ENCODE measurements around the gene CIAPIN1.

CIAPIN1 gene

GRCh38 chr16:57447186-57447962, at the start of gene CIAPIN1, which contains the start of gene COQ9:
TSS of gene CIAPIN1 (minus strand) at chr16:57447385. CDS start at chr16:57440928, 6,457 bp downstream.
TSS of gene COQ9 (plus strand) at chr16:57447479. CDS start at chr16:57447506, 27 bp downstream.
- peak; percentile 80 to 84 (median 83) for DNase-seq (ENCODE audit: low read depth in 3 of 3, low spot score in 1 of 3)

- DNase-seq (ENCODE audit: low read depth in 3 of 3, low spot score in 1 of 3): no peak
These were observed 46.6 kb upstream of the CIAPIN1 start for GRCh38 chr16:57493767-57494166.

GRCh38 chr16:57489229-57489628, 42.0 kb upstream of the CIAPIN1 start:
- no peak for DNase-seq (ENCODE audit: low read depth in 3 of 3, low spot score in 1 of 3)

- no peak for DNase-seq (ENCODE audit: low read depth in 3 of 3, low spot score in 1 of 3)
These were observed 40.0 kb upstream of the CIAPIN1 start for GRCh38 chr16:57486858-57487834.

GRCh38 chr16:57485916-57486857, 39.0 kb upstream of the CIAPIN1 start, which contains the start of gene DOK4:
TSS of gene DOK4 (minus strand) at chr16:57486493. CDS start at chr16:57479507, 6,986 bp downstream.
- peak; percentile 34 to 80 (median 52) for DNase-seq (ENCODE audit: low read depth in 3 of 3, low spot score in 1 of 3)

- DNase-seq (ENCODE audit: low read depth in 3 of 3, low spot score in 1 of 3): no peak
These were observed 38.1 kb upstream of the CIAPIN1 start for GRCh38 chr16:57485091-57485915.

GRCh38 chr16:57484515-57485005, 37.4 kb upstream of the CIAPIN1 start:
- no peak for DNase-seq (ENCODE audit: low read depth in 3 of 3, low spot score in 1 of 3)

- DNase-seq (ENCODE audit: low read depth in 3 of 3, low spot score in 1 of 3): no peak
These were observed 36.7 kb upstream of the CIAPIN1 start for GRCh38 chr16:57483725-57484514.

- DNase-seq (ENCODE audit: low read depth in 3 of 3, low spot score in 1 of 3): no peak
These were observed 35.8 kb upstream of the CIAPIN1 start for GRCh38 chr16:57482845-57483545.

- DNase-seq (ENCODE audit: low read depth in 3 of 3, low spot score in 1 of 3): no peak
These were observed 34.2 kb upstream of the CIAPIN1 start for GRCh38 chr16:57481421-57481820.

- DNase-seq (ENCODE audit: low read depth in 3 of 3, low spot score in 1 of 3): no peak
These were observed 33.6 kb upstream of the CIAPIN1 start for GRCh38 chr16:57480754-57481230.

GRCh38 chr16:57479976-57480753, 33.0 kb upstream of the CIAPIN1 start:
- no peak for DNase-seq (ENCODE audit: low read depth in 3 of 3, low spot score in 1 of 3)

- DNase-seq (ENCODE audit: low read depth in 3 of 3, low spot score in 1 of 3): no peak
These were observed 32.2 kb upstream of the CIAPIN1 start for GRCh38 chr16:57479205-57479975.

GRCh38 chr16:57478396-57479204, 31.4 kb upstream of the CIAPIN1 start:
- DNase-seq (ENCODE audit: low read depth in 3 of 3, low spot score in 1 of 3): no peak

- DNase-seq (ENCODE audit: low read depth in 3 of 3, low spot score in 1 of 3): no peak
These were observed 30.5 kb upstream of the CIAPIN1 start for GRCh38 chr16:57477531-57478202.
